Measurements from ENCODE around the gene PLCD4. TPM values are rescaled to one million over a fixed set of nuclear protein-coding genes. Genes with fewer than 3 reads are reported as not detected.

PLCD4 gene
- total and polyA plus RNA-seq, 9 donors: 0.21 to 1.5 (median 0.88) TPM

DNA sequence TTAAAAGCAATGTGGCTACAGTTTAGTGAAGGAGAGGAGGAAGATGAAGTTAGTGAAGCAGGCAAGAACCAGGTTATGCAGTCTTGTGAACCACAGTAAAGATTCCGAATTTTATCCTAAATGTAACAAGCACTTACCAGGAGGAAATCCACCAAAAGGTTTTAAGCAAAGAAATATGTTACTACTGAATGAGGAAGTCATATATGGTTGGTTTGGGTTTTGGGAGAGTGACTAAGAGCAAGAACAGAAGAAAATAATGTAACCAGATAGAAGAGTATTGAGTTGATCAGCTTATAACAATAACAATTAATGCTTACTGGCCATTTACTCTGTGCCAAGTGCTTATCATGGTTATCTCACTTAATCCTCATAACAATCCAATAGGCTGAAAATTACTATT lies 41.4 kb upstream of the PLCD4 start:
- Histone ChIP-seq H3K9me3 (no peaks in the 10 kb centered on the region), H3K4me3 (no peak overlapping the region), H3K27me3 (no peaks in the 10 kb centered on the region), H3K36me3 (no peaks in the 10 kb centered on the region), H3K27ac (no peak overlapping the region), H3K4me1 (ENCODE audit: insufficient read depth) (peaks cover 7% of the 10 kb centered on the region)
- WGBS, 3 donors: 78 to 88% (median 84%) methylated on average over 1 of the region's 1 CpG
- intact Hi-C loops (cut with DNase I): no loop called here
- TF ChIP-seq, protein P1, sequence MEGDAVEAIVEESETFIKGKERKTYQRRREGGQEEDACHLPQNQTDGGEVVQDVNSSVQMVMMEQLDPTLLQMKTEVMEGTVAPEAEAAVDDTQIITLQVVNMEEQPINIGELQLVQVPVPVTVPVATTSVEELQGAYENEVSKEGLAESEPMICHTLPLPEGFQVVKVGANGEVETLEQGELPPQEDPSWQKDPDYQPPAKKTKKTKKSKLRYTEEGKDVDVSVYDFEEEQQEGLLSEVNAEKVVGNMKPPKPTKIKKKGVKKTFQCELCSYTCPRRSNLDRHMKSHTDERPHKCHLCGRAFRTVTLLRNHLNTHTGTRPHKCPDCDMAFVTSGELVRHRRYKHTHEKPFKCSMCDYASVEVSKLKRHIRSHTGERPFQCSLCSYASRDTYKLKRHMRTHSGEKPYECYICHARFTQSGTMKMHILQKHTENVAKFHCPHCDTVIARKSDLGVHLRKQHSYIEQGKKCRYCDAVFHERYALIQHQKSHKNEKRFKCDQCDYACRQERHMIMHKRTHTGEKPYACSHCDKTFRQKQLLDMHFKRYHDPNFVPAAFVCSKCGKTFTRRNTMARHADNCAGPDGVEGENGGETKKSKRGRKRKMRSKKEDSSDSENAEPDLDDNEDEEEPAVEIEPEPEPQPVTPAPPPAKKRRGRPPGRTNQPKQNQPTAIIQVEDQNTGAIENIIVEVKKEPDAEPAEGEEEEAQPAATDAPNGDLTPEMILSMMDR (IDR thresholded peaks at IDR 0.05): no peak
- TF ChIP-seq EP300 (IDR thresholded peaks at IDR 0.05): no peak
- TF ChIP-seq POLR2A (IDR thresholded peaks at IDR 0.05): no peak
- no peak for DNase-seq

DNA sequence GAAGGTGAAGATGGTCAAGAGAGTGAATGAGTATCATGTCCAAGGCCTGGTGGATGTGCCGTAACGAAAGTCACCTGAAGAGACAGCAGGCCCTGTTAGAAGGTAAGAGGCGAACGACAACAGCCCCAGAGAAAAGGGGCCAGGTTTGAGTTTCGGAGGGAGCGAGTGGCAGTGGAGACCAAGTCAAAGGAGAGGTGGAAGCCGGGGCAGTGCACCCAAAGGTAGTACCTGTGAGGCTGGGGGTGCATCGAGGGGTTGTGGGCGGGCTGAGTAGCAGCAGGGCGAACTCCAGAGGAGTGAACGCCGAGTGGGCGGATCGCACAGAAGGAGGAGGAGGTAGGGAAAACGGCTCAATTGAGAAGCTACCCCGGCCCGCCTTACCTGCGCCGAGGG lies 39.9 kb upstream of the PLCD4 start:
- intact Hi-C loops (cut with DNase I): loop anchor here in 1 of 4 donors (2.0 kb wide), 1 partner anchor 161 kb away; no protein-coding TSS in a partner anchor
- Histone ChIP-seq H3K9me3 (no peaks in the 10 kb centered on the region), H3K36me3 (no peaks in the 10 kb centered on the region), H3K4me1 (ENCODE audit: insufficient read depth) (peaks cover 7% of the 10 kb centered on the region), H3K27me3 (no peaks in the 10 kb centered on the region), H3K27ac (peak overlapping the region; percentile 88 to 91), H3K4me3 (peak overlapping the region; percentile 69)
- no peak for DNase-seq
- TF ChIP-seq POLR2A (IDR thresholded peaks at IDR 0.05) (no peak), EP300 (IDR thresholded peaks at IDR 0.05) (no peak)
- TF ChIP-seq, protein P1 (IDR thresholded peaks at IDR 0.05): no peak
- 0 to 1% (median 1%) methylated on average over 19 of the region's 19 CpGs for WGBS, 3 donors

DNA sequence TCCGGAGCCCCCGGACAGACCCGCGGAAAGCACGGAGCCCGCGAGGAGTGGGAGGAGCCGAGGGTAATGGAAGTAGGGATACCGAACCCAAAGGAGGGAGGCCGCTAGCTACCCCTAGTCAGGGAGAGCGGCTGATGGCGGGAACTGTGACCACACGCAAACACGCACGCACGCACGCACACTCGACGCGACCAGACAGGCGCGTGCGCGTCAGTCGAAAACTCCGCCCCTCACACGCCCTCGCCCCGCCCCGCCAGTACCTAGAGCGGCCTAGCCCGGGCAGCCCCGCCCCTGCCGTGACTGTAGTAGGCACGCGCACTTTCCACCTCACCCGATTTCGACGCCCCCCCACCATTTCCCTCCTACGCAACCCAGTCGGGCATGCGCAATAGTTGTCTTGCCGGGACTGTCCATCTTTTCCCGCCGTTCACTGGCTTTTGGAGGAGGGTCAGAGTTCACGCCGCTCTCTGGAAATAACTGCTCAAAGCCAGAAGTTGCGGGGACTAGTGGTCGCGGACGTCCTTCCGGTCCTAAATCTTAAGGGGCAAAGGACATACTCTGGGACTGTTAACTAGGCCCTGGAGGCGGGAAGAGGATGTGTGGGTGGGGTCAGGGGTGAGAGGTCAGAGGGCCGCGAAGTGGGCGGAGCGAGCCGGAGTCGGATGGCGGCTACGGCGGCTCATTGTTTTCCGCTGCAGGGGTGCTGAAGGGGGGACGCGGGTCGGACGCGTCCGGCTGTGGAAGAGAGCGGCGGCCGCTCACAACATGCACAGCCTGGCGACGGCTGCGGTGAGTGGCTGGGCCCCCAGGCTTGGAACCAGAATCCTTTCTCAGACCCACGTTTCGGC lies 39.3 kb upstream of the PLCD4 start, which contains the start of the genes CNOT9 and USP37:
Gene CNOT9 (plus strand): TSS at position 650 of the 848 bp plus-strand sequence. CDS start 116 bp downstream, at position 766.
Gene USP37 (minus strand): TSS at position 162 of the 848 bp plus-strand sequence. CDS start 9,698 bp downstream, outside the sequence.
- TF ChIP-seq, protein P1 (IDR thresholded peaks at IDR 0.05): peak in 1 of 3 donors; percentile 21
- TF ChIP-seq POLR2A (IDR thresholded peaks at IDR 0.05) (peak; percentile 87), EP300 (IDR thresholded peaks at IDR 0.05) (peak; percentile 71)
- DNase-seq: peak; percentile 100
- 0 to 1% (median 0%) methylated on average over 75 to 77 of the region's 77 CpGs for WGBS, 3 donors
- intact Hi-C loops (cut with DNase I): loop anchor here in 1 of 4 donors (2.0 kb wide), 1 partner anchor 162 kb away; no protein-coding TSS in a partner anchor
- Histone ChIP-seq H3K4me1 (ENCODE audit: insufficient read depth) (peaks cover 7% of the 10 kb centered on the region), H3K27ac (peak within 1 kb of the TSS; percentile 88 to 91), H3K4me3 (peak within 1 kb of the TSS; percentile 69), H3K27me3 (no peaks in the 10 kb centered on the region), H3K9me3 (no peaks in the 10 kb centered on the region), H3K36me3 (no peaks in the 10 kb centered on the region)

GRCh38 chr2:218569038-218569431 lies 38.7 kb upstream of the PLCD4 start:
- Histone ChIP-seq H3K27me3 (no peaks in the 10 kb centered on the region), H3K36me3 (no peaks in the 10 kb centered on the region), H3K9me3 (no peaks in the 10 kb centered on the region), H3K4me1 (ENCODE audit: insufficient read depth) (peaks cover 7% of the 10 kb centered on the region), H3K27ac (peak overlapping the region; percentile 88 to 91), H3K4me3 (peak overlapping the region; percentile 69)
- peak in 2 of 5 donors; percentile 49 to 68 for DNase-seq
- WGBS, 3 donors: 0% methylated on average over 31 of the region's 31 CpGs
- TF ChIP-seq EP300 (IDR thresholded peaks at IDR 0.05) (no peak), POLR2A (IDR thresholded peaks at IDR 0.05) (no peak)
- TF ChIP-seq, protein P1 (IDR thresholded peaks at IDR 0.05): no peak
- intact Hi-C loops (cut with DNase I): loop anchor here in 1 of 4 donors (2.0 kb wide), 1 partner anchor 162 kb away; no protein-coding TSS in a partner anchor
